NCI-H524 treated with DMSO at 0.1 percent for 48 hours (cell line): ENCODE measurements around the gene CPZ.

Experiments
- DNase-seq: peaks from one replicate; lab custom pipeline; 2025; lab: John Stamatoyannopoulos, UW

Gene CPZ

DNA sequence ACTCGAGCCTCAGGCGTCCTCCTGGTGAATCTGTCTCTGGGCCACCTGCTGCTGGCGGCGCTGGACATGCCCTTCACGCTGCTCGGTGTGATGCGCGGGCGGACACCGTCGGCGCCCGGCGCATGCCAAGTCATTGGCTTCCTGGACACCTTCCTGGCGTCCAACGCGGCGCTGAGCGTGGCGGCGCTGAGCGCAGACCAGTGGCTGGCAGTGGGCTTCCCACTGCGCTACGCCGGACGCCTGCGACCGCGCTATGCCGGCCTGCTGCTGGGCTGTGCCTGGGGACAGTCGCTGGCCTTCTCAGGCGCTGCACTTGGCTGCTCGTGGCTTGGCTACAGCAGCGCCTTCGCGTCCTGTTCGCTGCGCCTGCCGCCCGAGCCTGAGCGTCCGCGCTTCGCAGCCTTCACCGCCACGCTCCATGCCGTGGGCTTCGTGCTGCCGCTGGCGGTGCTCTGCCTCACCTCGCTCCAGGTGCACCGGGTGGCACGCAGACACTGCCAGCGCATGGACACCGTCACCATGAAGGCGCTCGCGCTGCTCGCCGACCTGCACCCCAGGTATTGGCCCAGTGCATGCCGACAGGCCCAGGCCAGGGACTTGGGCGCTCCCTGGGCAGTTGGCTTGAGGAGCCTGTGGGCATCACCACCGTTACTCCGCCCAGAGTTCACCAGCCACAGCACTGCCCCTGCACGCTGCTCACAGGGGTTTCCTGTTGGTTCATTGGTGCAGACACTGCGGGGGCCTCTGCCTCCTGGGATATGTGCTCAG is 11.3 kb upstream of the CPZ start:
- no peak for DNase-seq

DNA sequence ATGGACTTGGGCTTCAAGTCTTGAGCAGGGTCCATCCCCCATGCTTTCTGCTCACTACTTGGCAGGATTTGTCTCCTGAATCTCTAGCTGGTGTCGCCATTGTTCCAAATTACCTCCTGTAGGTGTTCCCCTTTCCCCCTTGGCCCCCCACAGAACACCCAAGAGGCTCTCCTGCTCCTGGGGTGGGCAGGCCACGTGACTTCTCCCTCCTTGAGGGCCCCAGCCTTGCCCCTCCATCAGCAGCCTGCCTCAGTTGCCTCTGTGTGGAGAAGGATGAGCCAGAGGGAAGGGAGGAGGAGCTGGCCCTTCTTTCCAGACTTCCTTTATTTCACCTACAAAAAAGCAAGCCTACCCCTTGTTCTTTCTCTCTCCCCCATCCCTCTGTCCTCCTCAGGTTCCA is 10.5 kb upstream of the CPZ start:
- DNase-seq = no peak

DNA sequence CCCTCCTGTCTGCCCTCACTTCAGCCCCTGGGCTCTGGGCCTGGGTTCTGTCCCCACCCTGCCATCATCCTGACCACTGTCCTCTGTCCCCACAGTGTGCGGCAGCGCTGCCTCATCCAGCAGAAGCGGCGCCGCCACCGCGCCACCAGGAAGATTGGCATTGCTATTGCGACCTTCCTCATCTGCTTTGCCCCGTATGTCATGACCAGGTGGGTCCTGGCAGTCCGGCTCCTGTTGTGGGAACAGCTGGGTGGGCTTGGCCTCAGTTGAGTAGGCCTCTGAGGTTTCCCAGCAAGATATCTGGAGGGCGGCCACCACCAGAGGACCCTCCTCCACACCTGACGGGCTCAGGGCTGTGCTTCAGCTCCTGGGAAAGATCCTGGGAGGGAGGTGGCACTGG is 10.1 kb upstream of the CPZ start:
- no peak for DNase-seq

DNA sequence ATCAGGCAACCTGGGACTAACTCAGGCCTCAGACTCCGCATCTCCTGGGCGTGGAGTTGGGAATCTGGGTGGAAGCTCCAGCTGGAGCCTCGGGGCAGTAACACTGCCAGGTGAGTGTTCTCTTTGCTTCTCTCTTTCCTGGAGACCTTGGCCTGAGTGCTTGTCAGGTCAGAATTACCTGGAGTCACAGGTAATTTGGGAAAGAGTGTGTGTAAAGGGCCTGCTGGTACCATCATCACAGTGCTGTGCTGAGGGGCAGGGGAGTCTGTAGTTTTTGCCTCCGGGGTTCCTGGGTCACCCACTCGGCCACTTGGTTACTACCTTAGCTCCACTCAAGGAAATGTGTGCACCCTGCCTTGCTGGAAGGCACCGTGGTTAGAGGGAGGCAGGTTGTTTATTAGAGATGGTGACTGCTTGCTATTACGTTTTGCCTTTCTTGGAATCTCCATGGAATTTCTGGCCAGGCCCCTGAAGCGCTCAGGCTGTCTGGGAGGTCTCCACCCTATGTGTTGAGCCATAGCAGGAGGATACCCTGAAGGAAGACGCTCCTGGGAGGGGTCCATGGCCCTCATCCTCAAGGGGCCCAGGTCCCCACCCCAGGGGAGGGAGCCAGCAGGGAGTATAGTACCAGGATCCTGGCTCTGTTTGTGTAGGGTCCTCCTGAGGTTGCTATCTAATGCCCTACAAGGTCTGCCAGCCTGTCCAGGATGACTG is 9.5 kb upstream of the CPZ start:
- no peak for DNase-seq

DNA sequence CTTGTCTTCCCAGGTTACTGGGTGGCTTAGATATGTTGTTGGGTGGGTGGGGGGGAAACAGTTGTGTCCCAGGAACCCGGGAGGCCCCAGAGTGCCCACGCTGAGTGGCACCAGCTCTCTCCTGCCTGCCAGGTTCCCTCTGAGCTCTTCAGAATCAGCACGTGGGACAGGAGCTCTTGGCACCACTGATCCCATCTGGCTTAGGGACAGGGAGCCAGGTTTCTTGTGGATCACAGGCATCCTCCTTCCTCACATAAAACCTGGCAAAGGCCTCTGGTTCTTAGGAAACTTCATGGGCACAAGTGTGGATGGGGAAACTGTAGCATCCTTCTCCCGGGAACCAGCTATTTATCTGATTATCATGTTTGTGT is 8.9 kb upstream of the CPZ start:
- no peak for DNase-seq

DNA sequence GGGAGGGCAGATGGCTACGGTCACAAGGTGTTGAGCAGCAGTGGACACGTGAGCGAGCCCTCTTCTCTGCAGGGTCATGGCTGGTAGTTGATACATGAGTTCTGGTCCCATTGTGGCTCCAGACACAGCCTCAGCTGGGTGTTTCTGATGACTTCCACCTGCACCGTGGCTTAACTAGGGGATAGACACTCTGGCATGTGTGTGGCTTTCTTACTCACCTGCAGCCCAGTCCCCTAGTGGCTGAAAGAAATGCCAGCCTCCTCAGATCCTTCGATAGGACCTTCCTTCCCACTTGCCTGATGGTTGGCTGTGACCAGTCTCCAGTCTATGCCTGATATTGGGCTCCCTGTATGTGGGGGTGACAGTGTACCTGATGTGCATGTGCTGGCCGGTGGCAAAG is 7.4 kb upstream of the CPZ start:
- no peak for DNase-seq

DNA sequence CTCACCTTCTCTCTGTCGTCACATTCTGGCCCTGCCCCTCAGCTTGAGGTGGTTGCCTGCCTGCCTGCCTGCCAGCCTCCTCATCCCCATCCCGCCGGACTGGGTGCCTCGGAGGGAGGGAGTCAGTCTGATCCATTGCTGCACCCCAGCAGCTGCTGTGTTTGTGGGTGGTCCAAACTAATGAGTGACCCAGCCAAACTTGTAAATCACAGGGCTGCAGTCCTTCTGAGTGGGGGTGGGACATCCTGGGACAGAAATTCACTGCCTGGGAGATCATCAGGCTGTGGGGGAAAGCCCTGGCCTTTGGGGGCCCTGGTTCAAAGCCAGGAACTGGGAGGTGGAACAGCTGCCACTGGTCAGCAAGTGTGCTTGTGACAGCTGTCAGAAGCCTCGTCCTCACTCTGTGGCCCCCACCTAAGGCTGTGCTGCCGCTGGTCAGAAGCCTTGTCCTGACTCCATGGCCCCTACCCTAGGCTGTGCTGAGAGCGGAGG is 6.8 kb upstream of the CPZ start:
- DNase-seq = no peak

DNA sequence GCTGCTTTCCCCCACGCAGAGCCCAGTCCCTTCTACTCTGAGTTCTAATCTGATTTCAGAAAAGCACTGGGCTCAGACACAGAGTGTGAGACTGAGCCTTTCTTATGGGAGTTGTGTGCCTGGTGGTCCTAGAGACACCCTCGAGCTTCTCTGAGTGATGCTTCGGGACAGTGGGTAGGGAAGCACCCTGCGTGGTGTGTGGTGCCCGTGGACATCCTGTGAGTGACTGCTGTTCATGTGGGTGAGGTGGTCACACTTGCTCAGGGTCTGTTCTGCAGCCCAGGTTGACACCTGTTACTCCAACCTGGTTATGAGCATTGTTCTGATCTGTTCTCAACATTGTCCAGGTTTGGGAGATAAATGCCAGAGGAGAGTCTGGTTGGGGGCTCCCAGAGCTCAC is 6.3 kb upstream of the CPZ start:
- DNase-seq = no peak

DNA sequence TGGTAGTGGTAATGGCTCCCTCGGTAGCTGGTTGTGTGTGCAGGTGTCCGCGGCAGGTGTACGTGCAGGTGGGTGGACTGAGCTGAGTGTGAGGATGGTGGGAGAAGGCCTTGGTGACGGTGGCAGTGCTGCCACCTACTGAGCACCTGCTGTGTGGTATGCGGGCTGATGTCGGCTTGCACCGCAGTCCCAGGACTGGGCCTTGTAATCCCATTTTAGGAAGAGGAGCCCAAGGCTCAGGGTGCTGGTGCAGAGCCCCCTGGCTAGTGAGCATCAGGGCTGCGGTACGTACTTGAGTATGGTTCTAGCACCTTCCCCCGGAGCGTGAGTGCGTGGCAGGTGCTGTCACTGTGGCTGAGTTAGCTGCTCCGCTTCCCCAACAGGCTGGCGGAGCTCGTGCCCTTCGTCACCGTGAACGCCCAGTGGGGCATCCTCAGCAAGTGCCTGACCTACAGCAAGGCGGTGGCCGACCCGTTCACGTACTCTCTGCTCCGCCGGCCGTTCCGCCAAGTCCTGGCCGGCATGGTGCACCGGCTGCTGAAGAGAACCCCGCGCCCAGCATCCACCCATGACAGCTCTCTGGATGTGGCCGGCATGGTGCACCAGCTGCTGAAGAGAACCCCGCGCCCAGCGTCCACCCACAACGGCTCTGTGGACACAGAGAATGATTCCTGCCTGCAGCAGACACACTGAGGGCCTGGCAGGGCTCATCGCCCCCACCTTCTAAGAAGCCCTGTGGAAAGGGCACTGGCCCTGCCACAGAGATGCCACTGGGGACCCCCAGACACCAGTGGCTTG is 5.7 kb upstream of the CPZ start:
- no peak for DNase-seq

DNA sequence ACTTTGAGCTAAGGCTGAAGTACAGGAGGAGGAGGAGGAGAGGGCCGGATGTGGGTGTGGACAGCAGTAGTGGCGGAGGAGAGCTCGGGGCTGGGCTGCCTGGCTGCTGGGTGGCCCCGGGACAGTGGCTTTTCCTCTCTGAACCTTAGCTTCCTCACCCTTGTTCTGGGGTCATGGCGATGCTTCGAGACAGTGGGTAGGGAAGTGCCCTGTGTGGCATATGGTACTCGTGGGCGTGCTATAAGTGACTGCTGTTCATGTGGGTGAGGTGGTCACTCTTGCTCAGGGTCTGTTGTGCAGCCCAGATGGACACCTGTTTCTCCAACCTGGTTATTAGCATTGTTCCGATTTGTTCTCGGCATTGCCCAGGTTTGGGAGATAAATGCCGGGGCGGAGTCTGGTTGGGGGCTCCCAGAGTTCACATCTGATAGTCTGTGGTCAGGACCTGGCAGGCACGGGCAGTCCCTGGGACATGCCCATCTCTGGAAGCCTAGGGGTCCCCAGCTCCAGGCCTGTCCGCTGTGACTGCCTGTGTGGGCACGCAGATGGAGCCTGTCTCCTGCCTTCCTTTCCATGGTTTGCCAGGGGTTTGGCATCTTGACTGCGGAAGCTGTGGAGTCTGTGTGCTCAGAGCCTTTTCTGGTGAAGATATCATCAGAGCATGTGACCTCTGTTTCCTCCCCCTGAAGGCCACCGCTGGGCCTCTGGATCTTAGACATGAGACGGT is 4.9 kb upstream of the CPZ start:
- no peak for DNase-seq

DNA sequence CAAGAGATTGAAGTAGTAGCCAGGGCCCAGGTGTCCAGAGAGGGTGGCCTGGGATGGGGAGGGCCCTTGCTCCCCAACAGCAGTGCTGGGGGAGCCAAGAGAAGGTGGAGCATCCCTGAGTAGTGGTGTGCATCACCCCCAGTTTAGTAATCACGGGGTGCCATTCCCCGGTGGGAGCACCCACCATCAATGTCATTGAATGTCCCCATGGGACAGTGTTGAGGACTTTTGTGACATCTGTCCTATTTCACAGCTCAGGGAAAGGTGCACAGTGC is 4.4 kb upstream of the CPZ start:
- no peak for DNase-seq

DNA sequence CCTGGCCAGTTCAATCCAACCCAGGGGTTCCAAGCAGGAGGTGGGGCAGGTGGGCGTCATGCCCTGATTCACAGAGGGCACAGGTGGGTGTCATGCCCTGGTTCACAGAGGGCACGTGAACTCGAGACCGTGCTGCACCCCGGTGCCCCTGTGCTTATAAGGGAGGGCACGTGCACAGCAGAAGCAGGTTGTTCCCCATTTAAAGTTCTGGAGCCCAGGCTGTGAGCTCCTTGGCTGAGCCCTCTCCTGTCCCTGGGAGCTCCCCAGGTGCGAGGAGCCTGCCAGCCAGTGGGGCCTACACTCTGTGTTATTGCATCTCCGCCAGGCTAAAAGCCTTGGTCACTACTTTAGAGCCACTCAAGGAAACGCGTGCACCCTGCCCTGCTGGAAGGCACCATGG is 3.2 kb upstream of the CPZ start:
- DNase-seq = no peak

DNA sequence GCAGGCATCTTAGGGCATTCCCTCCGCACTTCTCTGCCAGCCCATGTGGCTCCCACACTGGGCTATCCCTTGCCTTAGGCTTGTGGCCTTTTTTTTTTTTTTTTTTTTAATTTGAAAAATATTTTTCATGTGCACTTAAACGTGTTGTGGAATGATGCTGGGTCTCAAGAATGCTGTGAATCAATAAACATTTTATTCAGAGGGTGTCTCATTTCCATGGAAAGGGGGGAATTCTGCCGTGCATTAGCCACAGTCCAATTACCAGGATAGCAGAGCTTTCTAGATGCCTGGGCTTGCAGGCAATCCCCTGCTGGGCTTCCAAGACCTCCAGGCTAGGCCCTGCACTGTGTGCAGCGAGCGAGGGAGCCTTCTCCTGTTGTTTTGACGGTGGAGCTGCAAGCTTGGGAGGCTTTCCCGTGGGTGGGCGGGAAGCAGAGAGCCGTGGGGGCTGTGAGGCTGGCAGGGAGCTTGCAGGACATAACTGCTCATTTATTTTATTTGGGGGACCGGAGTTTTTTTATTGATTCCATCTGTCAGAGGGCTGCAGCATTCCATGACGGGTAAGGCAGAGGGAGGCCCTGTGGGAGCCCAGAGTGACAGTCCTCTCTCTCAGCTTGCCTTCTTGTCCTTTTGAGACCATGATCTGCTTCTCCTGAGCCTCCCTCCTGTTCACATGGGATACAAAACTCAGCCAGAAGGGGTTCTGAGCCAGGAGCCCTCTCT is 2.6 kb upstream of the CPZ start:
- no peak for DNase-seq

DNA sequence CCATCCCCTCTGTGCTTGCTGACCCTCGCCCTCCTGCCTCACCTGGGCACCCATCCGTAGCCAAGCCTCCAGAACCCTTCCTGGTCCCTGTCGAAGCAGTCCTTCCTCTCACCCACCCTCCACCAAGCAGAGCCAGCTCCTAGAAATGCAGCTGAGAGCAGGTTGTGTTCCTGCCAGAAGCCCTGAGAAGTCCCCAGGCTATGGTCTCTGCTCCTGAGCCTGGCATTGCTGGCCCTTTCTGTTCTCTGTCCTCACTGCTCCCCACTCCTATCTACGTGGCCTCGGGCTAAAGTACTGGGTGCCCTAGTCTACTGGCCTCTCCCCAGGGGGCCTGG is 2.1 kb upstream of the CPZ start:
- no peak for DNase-seq

DNA sequence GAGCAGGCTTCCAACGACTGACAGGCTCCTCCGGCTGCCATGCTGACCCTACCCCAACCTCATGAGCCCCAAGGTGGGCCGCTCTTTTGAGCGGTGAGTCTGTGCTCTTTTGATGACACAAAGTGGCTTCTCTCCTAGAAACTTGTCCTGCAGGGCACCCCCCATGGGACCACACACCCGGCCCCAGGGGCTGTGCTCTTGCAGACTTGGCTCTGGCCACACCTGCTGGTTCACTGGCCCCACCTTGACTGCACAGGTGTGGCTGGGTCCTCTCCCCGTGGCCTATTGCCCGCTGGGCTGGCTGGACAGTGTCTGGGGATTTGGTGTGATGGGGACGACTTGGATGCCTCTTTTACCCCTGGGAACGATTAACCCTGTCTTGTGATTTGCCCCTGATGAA is 1.5 kb upstream of the CPZ start:
- no peak for DNase-seq

DNA sequence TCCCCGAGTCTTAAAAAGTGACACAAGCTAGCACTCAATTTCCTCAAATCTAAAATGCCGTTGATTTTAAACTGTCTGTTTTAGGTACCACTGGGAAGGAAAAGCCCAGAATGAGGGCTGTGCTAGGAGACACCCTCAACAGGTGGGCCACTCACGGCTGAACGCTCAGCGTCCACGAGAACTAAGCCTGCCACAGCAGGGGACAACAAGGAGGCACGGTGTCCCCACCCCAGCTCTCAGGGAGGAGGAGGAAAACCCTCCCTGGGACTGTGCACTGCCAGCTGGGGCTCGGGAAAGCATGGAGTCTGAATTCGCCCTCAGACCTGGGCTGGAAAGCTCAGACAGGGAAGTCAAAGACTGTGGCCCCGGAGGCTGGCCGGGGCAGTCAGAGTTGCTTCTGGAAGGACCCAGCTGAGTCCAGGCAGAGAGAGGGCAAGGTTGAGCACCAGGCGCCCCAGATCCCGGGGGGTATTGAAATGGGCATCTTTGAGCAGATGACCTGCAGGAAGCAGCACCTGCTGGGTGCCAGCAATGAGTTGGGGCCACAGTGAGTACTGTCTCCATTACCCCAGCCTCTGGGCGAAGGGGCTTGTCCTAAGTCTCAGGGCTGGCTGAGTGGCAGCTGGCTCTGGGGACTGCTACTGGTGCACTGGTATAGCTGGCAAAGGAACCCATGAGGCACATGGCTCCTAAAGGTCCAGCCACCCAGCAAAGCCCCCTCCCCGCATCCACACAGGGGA is 769 bp upstream of the CPZ start:
- no peak for DNase-seq

DNA sequence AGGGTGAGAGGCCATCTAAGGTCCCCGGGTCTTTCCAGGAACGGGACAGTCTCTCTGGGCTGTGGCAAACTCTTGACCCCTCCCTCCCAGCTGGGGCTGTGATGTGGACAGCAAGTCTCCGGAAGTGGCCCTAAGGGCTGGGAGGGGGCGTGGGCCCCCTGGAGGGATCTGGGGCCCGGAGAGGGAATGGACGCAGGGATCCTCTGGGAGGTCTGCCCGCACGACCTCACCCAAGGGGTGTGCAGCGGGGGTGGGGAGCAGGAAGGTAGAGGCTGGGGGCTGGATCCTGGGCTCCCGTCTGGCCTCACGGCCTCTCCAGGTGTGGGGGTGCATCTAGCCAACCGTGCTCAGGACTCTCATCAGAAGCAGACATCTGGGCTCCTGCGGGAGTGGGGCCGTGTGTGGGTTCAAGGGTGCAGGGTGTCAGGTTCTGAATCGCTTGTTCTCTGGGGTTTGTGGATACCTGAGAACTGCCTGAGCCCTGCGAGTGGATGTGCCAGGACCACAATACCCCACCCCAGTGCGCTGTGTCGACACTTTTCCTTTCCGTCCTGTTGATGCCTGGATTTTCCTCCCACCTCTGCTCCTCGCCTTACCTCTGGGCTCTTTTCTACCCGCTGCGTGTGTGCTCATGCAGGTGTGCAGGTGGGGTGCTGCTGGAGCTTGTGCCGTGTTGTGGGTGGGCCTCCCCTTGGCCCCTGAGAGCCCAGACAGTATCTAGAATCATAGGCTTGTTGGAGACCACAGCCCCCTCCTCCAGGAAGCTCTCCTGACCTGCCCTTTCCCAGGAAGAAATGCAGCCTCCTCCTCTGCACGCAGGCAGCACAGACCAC is 915 bp downstream of the CPZ start:
- DNase-seq = no peak

DNA sequence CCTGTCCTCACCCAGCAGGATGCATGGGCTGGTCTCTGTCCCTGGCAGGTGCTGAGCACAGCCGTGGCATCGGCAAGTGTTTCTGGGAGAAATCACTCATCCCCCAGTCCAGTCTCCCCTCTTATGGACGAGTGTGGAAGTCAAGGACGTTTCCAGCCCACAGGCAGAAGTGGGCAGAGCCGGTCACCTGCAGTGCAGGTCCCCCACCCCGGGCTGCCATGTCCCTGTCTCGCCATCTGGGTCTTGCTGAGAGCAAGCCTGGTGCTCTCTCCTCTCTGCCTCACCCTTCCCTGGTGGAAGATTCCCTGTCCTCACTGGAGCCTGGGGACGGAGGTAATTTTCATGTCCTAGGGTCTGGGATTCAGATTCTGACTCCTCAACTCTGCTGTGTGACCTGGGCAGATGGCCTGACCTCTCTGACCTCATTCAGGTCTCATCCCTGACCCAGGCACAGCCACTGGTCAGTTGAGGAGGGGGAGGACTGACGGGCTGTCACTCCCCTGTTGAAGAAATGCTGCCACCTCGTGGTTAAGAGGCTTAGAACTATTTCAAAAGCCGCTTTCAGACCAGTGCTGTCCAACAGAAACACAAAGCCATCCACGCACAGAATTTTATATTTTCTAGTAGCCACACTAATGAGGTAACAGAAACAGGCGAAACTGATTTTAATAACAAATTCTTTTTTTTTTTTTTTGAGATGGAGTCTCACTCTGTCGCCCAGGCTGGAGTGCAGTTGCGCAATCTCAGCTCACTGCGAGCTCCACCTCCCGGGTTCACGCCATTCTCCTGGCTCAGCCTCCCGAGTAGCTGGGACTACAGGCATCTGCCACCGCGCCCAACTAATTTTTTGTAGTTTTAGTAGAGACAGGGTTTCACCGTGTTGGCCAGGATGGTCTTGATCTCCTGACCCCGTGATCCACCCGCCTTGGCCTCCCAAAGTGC is 1.8 kb downstream of the CPZ start:
- no peak for DNase-seq
